Body of pancreas (tissue), 4 donors: ENCODE results near the gene AKAP13. TPM values are rescaled to one million over a fixed set of nuclear protein-coding genes. Genes with fewer than 3 reads are reported as not detected.
A peak's percentile ranks its signal among the peaks of the same experiment; 100 is the strongest.

Source experiments
- ATAC-seq: fragments of 150-250 bp; one replicate; pipeline ENCODE4 v1.9.1; 2016
- DNase-seq, 4 donors: peaks; one replicate each; pipeline ENCODE4 v3.0.0-alpha.2; 2019
- H3K27ac ChIP-seq, 4 donors: fragments of 200-600 bp; sonication (generic); 1 replicate in 3 of 4; 2 replicates in 1 of 4; pipeline versions ENCODE4 v1.5.1 to v1.6.1; 2016 to 2019; ENCODE audit warnings: mild to moderate bottlenecking in 1 of 4, mixed read lengths in 1 of 4, moderate library complexity in 1 of 4
- H3K27me3 ChIP-seq, 2 donors: fragments of 200-600 bp; sonication (generic); one replicate each; pipeline ENCODE4 v1.6.0; 2016; ENCODE audit warnings: mild to moderate bottlenecking in 1 of 2
- H3K36me3 ChIP-seq, 2 donors: fragments of 200-600 bp; sonication (generic); replicated peaks in 1 of 2; 2 replicates each; pipeline ENCODE4 v1.5.1; 2016; ENCODE audit warnings: low read depth in 2 of 2; ENCODE audit not compliant: insufficient read depth in 1 of 2
- H3K4me1 ChIP-seq: fragments of 200-600 bp; sonication (generic); one replicate; pipeline ENCODE4 v1.6.0; 2016
- H3K4me3 ChIP-seq, 2 donors: fragments of 200-600 bp; sonication (generic); 1 replicate in 1 of 2; 2 replicates in 1 of 2; pipeline ENCODE4 v1.5.1; 2016 to 2019
- H3K9me3 ChIP-seq, 3 donors: fragments of 200-600 bp; sonication (generic); 1 replicate in 2 of 3; 2 replicates in 1 of 3; pipeline ENCODE4 v1.5.1; 2016
- CTCF ChIP-seq, 7 experiments: fragments of 450-650 bp in 4 of 7; fragments of 200-600 bp in 3 of 7; sonication (generic) in 3 of 7; IDR thresholded peaks; one replicate each; pipeline ENCODE4 v1.5.1; 2016 to 2019; ENCODE audit warnings: antibody characterized with exemption in 7 of 7
- POLR2A ChIP-seq, 3 donors: fragments of 450-650 bp; IDR thresholded peaks; one replicate each; pipeline ENCODE4 v1.6.1; 2016; ENCODE audit warnings: antibody characterized with exemption in 3 of 3, mild to moderate bottlenecking in 2 of 3
- WGBS, 2 donors: methylation state at CpG; one replicate each; pipeline ENCODE4 v1.1.5; 2017; 5-methylcytosine and 5-hydroxymethylcytosine counted together
- intact Hi-C: fragments of 100-400 bp; cut with DNase I; formaldehyde crosslinking; loops from one replicate; pipeline ENCODE4 v1.15.1; 2023
- total RNA-seq, 2 donors: library from RNA; depleted of rRNA; stranded (reverse); fragments of >200 nt; gene quantifications; one replicate each; pipeline ENCODE4 v1.1.0, GENCODE V29; 2016

Gene AKAP13
- total RNA-seq, 2 donors from 2014 or later: 102 to 160 TPM

DNA sequence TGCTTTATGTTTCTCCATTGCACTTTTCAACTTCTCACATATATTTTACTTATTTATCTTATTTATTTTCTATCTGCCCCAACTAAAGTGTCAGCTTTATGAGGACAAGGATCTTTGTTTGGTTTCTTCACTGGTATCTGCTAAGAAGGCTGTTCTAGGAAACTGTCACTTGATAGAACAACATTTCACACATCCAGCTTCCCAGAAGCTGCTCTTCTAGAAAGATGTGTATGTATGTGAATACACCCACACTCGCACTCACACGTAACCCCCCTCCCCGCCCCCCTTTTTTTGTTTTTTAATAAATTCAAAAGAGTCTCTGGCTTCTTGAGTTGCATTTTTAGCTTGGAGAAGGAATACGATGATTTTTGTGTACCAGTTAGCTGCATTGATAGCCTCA lies 143.1 kb downstream of the AKAP13 start:
- Histone ChIP-seq H3K4me3 (no peak overlapping the region), H3K4me1 (peaks cover 26% of the 10 kb centered on the region), H3K27ac (no peak overlapping the region), H3K27me3 (no peaks in the 10 kb centered on the region), H3K9me3 (no peaks in the 10 kb centered on the region), H3K36me3 (no peaks in the 10 kb centered on the region)
- 84 to 93% methylated on average over 4 of the region's 4 CpGs for WGBS, 2 donors
- TF ChIP-seq POLR2A (IDR thresholded peaks at IDR 0.05): no peak
- no peak for TF ChIP-seq CTCF (IDR thresholded peaks at IDR 0.05)
- DNase-seq (no peak), ATAC-seq (no peak)
- intact Hi-C loops: no loop called here

- no peak for TF ChIP-seq CTCF (IDR thresholded peaks at IDR 0.05)
- no peak for TF ChIP-seq POLR2A (IDR thresholded peaks at IDR 0.05)
- H3K36me3 ChIP-seq: no peaks in the 10 kb centered on the region
- peaks cover 17% of the 10 kb centered on the region for H3K4me1 ChIP-seq
- H3K27ac ChIP-seq: no peak overlapping the region
- H3K9me3 ChIP-seq: no peaks in the 10 kb centered on the region
- H3K27me3 ChIP-seq: no peaks in the 10 kb centered on the region
- intact Hi-C loops: no loop called here
- DNase-seq: no peak
- no peak for ATAC-seq
- no peak overlapping the region for H3K4me3 ChIP-seq
Measured at GRCh38 chr15:85525755-85526154, 145.4 kb downstream of the AKAP13 start.

DNA sequence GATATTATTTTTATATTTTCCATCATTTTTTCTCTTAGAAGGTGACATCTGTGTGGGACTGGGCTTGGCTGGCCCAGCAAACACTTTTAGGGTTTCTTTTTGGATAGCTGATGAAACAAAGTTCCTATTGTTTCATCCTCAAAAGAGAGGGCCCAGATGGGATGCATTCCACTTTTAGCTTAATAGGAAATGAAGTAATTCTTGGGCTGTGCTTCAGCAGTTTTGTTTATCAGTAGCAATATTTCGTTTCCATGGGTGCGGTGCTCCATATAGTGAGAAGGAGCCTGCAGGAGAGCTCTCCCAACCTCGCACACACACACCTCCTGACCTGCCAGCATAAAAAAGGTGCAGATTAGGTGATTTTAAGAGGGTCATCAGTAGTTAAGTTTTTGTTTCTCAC lies 147.5 kb downstream of the AKAP13 start:
- H3K9me3 ChIP-seq: no peaks in the 10 kb centered on the region
- H3K4me1 ChIP-seq: peaks cover 28% of the 10 kb centered on the region
- ATAC-seq: peak; percentile 61
- no peak overlapping the region for H3K4me3 ChIP-seq
- H3K36me3 ChIP-seq: no peaks in the 10 kb centered on the region
- 45 to 60% methylated on average over 3 of the region's 3 CpGs for whole genome bisulfite sequencing, 2 donors
- TF ChIP-seq CTCF (IDR thresholded peaks at IDR 0.05) (no peak), POLR2A (IDR thresholded peaks at IDR 0.05) (no peak)
- H3K27me3 ChIP-seq: no peaks in the 10 kb centered on the region
- peak overlapping the region in 2 of 4 donors; percentile 6 to 25 for H3K27ac ChIP-seq
- intact Hi-C loops: no loop called here
- peak in 1 of 4 donors; percentile 8 for DNase-seq

GRCh38 chr15:85530079-85530478 lies 149.7 kb downstream of the AKAP13 start:
- no peaks in the 10 kb centered on the region for H3K27me3 ChIP-seq
- no peak for DNase-seq
- H3K4me3 ChIP-seq: no peak overlapping the region
- H3K9me3 ChIP-seq: no peaks in the 10 kb centered on the region
- H3K27ac ChIP-seq: no peak overlapping the region
- intact Hi-C loops: no loop called here
- TF ChIP-seq POLR2A (IDR thresholded peaks at IDR 0.05) (no peak), CTCF (IDR thresholded peaks at IDR 0.05) (no peak)
- no peaks in the 10 kb centered on the region for H3K36me3 ChIP-seq
- WGBS, 2 donors: 79 to 93% methylated on average over 5 to 6 of the region's 7 CpGs
- H3K4me1 ChIP-seq: peaks cover 46% of the 10 kb centered on the region
- ATAC-seq: no peak

DNA sequence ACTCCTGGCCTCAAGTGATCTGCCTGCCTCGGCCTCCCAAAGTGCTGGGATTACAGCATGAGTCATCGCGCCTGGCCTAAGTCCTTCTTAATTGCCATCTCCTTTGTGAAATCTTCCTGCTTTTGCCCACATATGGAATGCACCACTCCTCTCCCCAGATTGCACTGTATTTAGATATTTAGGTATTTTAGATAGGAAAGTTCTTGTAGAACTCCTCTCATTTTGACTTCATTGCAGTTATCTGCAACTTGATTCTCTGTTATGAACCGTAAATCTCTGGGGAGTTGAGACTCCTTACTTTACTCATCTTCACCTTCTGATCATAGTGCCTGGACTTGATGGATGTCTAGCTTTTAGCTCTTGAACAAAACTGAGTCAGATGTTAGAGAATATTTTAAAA lies 150.7 kb downstream of the AKAP13 start:
- no peak for ATAC-seq
- Histone ChIP-seq H3K4me3 (no peak overlapping the region), H3K9me3 (no peaks in the 10 kb centered on the region), H3K27me3 (no peaks in the 10 kb centered on the region), H3K27ac (no peak overlapping the region), H3K4me1 (peaks cover 52% of the 10 kb centered on the region), H3K36me3 (no peaks in the 10 kb centered on the region)
- intact Hi-C loops: no loop called here
- WGBS, 2 donors: 95 to 96% methylated on average over 4 of the region's 4 CpGs
- no peak for DNase-seq
- TF ChIP-seq POLR2A (IDR thresholded peaks at IDR 0.05) (no peak), CTCF (IDR thresholded peaks at IDR 0.05) (no peak)
